ENCODE measurements around the gene LIPG.
"Not testable (repeated sequence)": the region's sequence is repeated elsewhere in the genome, so short reads cannot be mapped to it uniquely, and the experiment has no call there.

DNA sequence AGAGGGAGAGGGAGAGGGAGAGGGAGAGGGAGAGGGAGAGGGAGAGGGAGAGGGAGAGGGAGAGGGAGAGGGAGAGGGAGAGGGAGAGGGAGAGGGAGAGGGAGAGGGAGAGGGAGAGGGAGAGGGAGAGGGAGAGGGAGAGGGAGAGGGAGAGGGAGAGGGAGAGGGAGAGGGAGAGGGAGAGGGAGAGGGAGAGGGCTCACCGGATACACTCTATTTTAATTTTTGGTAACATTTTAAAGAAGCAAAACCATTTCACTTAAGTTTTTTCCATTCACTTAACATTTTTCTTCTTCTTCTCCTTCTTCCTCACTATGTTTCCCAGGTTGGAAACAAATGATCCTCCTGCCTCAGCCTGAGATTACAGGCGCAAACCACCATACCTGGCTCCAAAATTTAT is 17.2 kb downstream of the LIPG start:
- TF ChIP-seq, protein P1, sequence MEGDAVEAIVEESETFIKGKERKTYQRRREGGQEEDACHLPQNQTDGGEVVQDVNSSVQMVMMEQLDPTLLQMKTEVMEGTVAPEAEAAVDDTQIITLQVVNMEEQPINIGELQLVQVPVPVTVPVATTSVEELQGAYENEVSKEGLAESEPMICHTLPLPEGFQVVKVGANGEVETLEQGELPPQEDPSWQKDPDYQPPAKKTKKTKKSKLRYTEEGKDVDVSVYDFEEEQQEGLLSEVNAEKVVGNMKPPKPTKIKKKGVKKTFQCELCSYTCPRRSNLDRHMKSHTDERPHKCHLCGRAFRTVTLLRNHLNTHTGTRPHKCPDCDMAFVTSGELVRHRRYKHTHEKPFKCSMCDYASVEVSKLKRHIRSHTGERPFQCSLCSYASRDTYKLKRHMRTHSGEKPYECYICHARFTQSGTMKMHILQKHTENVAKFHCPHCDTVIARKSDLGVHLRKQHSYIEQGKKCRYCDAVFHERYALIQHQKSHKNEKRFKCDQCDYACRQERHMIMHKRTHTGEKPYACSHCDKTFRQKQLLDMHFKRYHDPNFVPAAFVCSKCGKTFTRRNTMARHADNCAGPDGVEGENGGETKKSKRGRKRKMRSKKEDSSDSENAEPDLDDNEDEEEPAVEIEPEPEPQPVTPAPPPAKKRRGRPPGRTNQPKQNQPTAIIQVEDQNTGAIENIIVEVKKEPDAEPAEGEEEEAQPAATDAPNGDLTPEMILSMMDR (IDR thresholded peaks at IDR 0.05) = not testable (repeated sequence)
- TF ChIP-seq ZNF317 (CRISPR knock-in tag; IDR thresholded peaks at IDR 0.05; ENCODE audit: borderline replicate concordance, low read depth); MYBL2 (CRISPR knock-in tag; IDR thresholded peaks at IDR 0.05); ZBTB21 (CRISPR knock-in tag; IDR thresholded peaks at IDR 0.05; ENCODE audit: borderline replicate concordance); ATF2 (CRISPR knock-in tag; IDR thresholded peaks at IDR 0.05; ENCODE audit: borderline replicate concordance, low read depth); TP53 (CRISPR knock-in tag; IDR thresholded peaks at IDR 0.05); HMGXB4 (CRISPR knock-in tag; IDR thresholded peaks at IDR 0.05): not testable (repeated sequence)
